AG10803 (cell line): Measurements from ENCODE around the gene GDE1.

Experiments used
- DNase-seq: peaks from one replicate; pipeline ENCODE4 v3.0.0; 2010; ENCODE audit warnings: low read depth
- H3K4me3 ChIP-seq: 2 replicates; pipeline ENCODE4 v1.5.1; 2011; ENCODE audit warnings: mild to moderate bottlenecking, low read length, control low read depth
- TF ChIP-seq, protein P1 (sequence below): conservative IDR thresholded peaks from 2 replicates; pipeline ENCODE4 v1.5.1; 2011; ENCODE audit warnings: mild to moderate bottlenecking, low read length, control low read depth, inconsistent platforms

GDE1 gene

DNA sequence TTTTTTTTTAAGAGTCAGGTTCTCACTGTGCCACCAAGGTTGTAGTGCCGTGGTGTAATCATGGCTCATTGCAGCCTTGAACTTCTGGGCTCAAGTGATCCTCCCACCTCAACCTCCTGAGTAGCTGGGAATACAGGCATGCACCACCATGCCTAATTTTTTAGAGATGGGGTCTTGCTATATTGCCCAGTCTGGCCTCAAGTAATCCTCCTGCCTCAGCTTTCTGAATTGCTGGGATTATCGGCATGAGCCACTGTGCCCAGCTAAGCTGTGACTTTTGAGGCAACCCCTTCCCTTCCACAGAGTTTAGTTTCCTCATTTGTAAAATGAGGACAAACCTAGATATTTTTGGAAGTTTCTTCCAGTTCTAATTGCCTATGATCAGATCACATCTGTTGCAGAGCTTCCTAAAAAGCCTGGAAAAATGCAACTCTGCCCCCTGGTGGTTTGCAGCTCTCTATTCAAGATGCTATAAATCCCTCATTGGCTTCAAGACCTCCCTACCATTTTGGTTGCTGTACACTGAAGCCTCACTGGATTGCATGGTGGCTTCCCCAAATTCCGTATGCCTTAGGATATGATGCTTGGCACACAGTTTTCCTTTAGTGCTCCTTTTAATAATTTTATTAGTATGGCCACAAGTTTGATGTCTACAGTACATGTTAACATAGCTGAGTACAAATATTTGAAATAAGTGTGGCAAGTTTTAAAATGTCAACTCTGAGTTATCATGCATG is 19.3 kb downstream of the GDE1 start:
- H3K4me3 ChIP-seq = no peak overlapping the region
- TF ChIP-seq, protein P1, sequence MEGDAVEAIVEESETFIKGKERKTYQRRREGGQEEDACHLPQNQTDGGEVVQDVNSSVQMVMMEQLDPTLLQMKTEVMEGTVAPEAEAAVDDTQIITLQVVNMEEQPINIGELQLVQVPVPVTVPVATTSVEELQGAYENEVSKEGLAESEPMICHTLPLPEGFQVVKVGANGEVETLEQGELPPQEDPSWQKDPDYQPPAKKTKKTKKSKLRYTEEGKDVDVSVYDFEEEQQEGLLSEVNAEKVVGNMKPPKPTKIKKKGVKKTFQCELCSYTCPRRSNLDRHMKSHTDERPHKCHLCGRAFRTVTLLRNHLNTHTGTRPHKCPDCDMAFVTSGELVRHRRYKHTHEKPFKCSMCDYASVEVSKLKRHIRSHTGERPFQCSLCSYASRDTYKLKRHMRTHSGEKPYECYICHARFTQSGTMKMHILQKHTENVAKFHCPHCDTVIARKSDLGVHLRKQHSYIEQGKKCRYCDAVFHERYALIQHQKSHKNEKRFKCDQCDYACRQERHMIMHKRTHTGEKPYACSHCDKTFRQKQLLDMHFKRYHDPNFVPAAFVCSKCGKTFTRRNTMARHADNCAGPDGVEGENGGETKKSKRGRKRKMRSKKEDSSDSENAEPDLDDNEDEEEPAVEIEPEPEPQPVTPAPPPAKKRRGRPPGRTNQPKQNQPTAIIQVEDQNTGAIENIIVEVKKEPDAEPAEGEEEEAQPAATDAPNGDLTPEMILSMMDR = peak; percentile 84
- peak; percentile 72 for DNase-seq

DNA sequence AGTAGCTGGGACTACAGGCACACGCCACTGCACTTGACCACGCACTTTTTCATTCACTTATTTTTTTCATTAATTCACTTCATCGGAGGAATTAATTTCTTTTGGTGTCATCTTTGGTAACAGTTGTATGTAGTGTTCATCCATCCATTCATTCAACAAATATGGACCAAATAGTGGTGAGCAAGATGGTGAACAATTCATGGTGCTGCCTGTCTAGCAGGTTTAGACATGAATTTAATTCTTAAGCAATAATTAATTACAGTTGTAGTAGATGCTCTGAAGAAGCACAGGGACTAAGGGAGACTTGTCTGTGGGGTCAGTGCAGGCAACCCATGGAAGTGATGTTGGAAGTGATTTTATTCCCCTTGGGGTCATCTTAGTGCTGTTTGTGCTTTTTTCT is 22.4 kb downstream of the GDE1 start:
- H3K4me3 ChIP-seq = no peak overlapping the region
- no peak for DNase-seq
- TF ChIP-seq, protein P1 = no peak

DNA sequence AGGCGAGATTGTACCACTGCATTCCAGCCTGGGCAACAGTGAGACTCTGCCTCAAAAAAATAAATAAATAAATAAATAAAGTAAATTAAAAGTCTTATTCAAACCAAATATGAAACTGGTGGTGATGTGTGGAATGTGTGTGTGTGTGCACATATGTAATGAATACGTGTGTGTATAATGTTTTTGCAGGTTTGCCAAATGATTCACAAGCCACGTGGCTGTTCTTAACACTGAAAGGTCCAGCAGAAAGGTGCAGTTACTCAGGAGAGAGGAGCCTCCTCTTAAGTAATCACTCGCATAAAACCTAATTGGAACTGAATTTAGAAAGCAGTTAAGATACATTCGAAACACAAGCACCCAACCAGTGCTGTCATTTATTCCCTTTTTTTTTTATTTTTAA is 22.9 kb downstream of the GDE1 start:
- DNase-seq = no peak
- TF ChIP-seq, protein P1 = no peak
- no peak overlapping the region for H3K4me3 ChIP-seq

DNA sequence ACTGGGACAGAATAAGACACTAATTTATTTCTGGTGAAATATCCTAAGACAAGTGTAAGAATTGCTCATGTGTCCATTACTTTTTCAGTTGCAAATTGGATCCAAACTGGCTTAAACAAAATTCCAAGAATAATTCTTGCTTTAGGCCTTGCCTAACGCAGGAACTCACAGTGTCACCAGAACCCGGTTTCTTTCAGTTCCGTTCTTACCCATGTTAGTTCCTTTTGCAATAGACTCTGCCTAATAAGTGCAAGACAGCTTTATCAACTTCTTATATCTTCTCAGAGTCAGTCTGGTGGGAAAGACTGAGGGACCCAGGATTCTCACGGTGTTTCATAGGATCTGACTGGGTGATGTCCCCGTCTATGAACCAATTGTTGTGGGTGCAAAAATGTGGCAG is 24.7 kb downstream of the GDE1 start:
- H3K4me3 ChIP-seq = no peak overlapping the region
- no peak for DNase-seq
- TF ChIP-seq, protein P1 = no peak

DNA sequence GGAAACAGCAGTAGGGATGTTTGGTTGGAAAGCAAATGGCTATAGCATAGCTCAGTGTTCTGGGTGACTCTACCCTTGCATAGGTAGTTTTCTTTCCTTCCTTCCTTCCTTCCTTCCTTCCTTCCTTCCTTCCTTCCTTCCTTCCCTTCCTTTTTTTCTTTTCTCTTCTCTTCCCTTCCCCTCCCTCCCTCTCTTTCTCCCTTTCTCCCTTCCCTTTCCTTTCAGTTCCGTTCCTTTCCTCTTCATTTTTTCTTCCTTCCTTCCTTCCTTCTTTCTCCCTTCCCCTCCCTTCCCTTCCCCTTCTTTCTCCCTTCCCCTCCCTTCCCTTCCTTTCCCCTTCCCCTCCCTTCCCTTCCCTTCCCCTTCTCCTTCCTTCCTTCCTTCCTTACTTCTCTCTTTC is 31.3 kb downstream of the GDE1 start:
- DNase-seq = no peak
- TF ChIP-seq, protein P1 = no peak
- no peak overlapping the region for H3K4me3 ChIP-seq

DNA sequence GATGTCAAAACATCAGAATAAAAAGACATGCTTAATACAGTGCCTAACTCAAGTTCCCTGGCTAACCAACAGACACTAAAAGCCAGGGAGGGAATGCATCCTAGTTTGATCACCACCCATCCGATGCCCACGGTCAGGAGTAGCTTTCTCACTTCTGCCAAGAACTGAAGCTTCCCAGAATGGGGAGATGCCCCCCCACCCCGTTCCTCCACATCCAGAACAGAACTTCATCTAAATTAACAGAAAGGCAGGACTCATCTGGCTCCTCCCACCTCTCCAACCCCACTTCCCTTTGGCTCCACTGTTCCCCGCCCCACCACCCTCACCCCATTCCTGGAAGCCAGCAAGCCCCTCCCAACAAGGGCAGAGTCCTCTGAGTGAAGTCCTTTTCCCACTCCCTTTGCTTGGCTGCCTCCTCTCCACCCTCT is 33.7 kb downstream of the GDE1 start:
- H3K4me3 ChIP-seq = no peak overlapping the region
- no peak for DNase-seq
- TF ChIP-seq, protein P1 = no peak

DNA sequence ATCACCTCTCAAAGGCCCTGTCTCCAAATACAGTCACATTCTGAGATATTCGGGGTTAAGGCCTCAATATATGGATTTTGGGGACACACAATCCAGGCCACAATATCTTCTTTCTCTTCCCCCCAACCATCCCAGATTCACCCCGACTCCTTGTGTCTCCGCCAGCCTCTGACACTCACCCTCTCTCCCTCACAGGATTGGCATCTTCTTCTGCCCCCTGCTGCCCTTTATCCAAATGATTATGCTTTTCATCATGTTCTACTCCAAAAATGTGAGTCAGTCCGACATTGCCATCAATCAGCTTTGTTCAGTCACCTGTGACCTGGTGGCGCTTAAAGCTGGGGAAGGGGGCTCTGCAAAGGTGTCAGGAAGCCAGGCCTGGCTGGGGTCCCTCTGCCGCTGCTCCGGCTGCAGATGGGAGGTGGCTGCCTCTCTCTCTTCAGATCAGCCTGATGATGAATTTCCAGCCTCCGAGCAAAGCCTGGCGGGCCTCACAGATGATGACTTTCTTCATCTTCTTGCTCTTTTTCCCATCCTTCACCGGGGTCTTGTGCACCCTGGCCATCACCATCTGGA is 35.1 kb downstream of the GDE1 start:
- no peak for DNase-seq
- TF ChIP-seq, protein P1 = 0 out of 2 replicates have a peak, but pooled peaks have one; percentile 2

More for the DNA sequence above, 35.1 kb downstream of the GDE1 start:
- H3K4me3 ChIP-seq = no peak overlapping the region
